Subcutaneous abdominal adipose tissue (tissue), 5 donors: ENCODE results near the gene XPO5.
"Not testable (repeated sequence)": the region's sequence is repeated elsewhere in the genome, so short reads cannot be mapped to it uniquely, and the experiment has no call there.

Experiments
- H3K27ac ChIP-seq: one replicate; pipeline ENCODE4 v1.7.0; 2013; ENCODE audit warnings: low read depth, mild to moderate bottlenecking, inconsistent platforms, low read length, moderate library complexity
- H3K27me3 ChIP-seq, 5 donors: one replicate each; pipeline ENCODE4 v1.7.0; 2013; ENCODE audit warnings: low read length in 5 of 5, inconsistent platforms in 1 of 5; ENCODE audit not compliant: control insufficient read depth in 5 of 5, insufficient read depth in 4 of 5
- H3K36me3 ChIP-seq, 5 donors: one replicate each; pipeline ENCODE4 v1.7.0; 2013; ENCODE audit warnings: low read length in 5 of 5; ENCODE audit not compliant: control insufficient read depth in 5 of 5, insufficient read depth in 5 of 5
- H3K4me1 ChIP-seq, 5 donors: one replicate each; pipeline ENCODE4 v1.7.0; 2013; ENCODE audit warnings: low read length in 5 of 5, mild to moderate bottlenecking in 3 of 5, moderate library complexity in 1 of 5; ENCODE audit not compliant: control insufficient read depth in 5 of 5, insufficient read depth in 5 of 5
- H3K4me3 ChIP-seq, 5 donors: one replicate each; pipeline ENCODE4 v1.7.0; 2013; ENCODE audit warnings: low read length in 5 of 5, low read depth in 1 of 5
- H3K9ac ChIP-seq, 5 donors: one replicate each; pipeline ENCODE4 v1.7.0; 2013; ENCODE audit warnings: low read length in 5 of 5, mild to moderate bottlenecking in 4 of 5, moderate library complexity in 3 of 5
- H3K9me3 ChIP-seq, 5 donors: one replicate each; pipeline ENCODE4 v1.7.0; 2013; ENCODE audit warnings: low read length in 5 of 5; ENCODE audit not compliant: control insufficient read depth in 5 of 5
- donor health status: healthy.
- donor health status: healthy.
- donor health status: healthy.
- donor health status: healthy.
- donor health status: healthy.

Gene XPO5

DNA sequence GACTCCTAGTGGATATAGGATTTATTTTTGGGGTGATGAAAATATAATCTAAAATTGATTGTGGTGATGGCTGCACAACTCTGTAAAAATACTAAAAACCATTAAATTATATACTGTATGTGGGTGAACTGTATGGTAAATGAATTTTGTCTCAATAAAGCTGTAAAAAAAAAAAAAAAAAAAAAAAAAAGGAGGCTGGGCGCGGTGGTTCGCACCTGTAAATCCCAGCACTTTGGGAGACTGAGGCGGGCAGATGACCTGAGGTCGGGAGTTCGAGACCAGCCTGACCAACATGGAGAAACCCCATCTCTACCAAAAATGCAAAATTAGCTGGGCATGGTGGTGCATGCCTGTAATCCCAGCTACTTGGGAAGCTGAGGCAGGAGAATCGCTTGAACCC, 18.2 kb downstream of the XPO5 start:
- H3K4me3 ChIP-seq, H3K27me3 ChIP-seq, H3K9ac ChIP-seq, H3K9me3 ChIP-seq, H3K4me1 ChIP-seq, H3K27ac ChIP-seq: not testable (repeated sequence)
- H3K36me3 ChIP-seq: peaks cover 52 to 91% (median 74%) of the 10 kb centered on the region in 5 donors

DNA sequence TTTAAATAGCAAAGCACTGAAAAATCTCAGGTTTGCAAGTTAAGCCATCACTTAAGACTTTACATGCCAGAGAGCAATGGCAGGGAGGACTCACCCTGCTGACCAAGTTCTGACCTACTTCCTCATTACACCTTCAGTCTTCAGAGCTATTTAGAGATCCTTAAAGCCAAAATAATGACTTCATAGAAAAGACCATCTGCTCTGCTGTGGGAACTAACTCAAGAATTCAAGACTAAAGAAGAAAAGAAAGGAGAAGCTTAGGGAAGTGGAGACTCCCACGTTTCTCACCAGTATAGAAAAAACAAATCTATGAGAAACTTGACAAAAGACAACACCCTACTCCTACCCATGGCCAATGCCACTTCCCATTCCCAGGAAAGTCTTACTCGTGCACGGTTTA, 28.6 kb downstream of the XPO5 start:
- peaks cover 41 to 93% (median 72%) of the 10 kb centered on the region in 5 donors for H3K36me3 ChIP-seq
- no peaks in the 10 kb centered on the region for H3K4me1 ChIP-seq
- H3K9me3 ChIP-seq: no peaks in the 10 kb centered on the region
- H3K27me3 ChIP-seq: no peaks in the 10 kb centered on the region
- no peak overlapping the region for H3K4me3 ChIP-seq
- no peak overlapping the region for H3K27ac ChIP-seq
- no peak overlapping the region for H3K9ac ChIP-seq

DNA sequence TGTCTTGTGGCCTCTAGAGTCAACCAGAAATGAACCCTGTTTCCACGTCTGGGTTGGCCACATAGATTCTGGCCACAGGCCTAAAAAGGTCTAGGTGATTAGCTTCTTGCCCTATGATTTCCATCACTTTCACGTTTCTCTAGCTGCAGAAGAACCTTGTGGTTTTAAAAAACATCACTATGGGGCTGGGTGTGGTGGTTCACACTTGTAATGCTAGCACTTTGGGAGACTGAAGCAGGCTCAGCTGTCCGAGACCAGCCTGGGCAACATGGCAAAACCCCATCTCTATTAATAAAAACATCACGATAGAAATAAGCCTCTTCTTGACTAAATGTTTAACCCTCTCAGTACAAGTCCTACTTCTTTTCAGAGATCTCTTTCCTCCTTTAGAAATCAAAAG, 31.4 kb downstream of the XPO5 start:
- no peaks in the 10 kb centered on the region for H3K27me3 ChIP-seq
- H3K4me1 ChIP-seq: no peaks in the 10 kb centered on the region
- no peaks in the 10 kb centered on the region for H3K9me3 ChIP-seq
- H3K9ac ChIP-seq: no peak overlapping the region
- peaks cover 32 to 80% (median 54%) of the 10 kb centered on the region in 5 donors for H3K36me3 ChIP-seq
- no peak overlapping the region for H3K4me3 ChIP-seq
- H3K27ac ChIP-seq: no peak overlapping the region

DNA sequence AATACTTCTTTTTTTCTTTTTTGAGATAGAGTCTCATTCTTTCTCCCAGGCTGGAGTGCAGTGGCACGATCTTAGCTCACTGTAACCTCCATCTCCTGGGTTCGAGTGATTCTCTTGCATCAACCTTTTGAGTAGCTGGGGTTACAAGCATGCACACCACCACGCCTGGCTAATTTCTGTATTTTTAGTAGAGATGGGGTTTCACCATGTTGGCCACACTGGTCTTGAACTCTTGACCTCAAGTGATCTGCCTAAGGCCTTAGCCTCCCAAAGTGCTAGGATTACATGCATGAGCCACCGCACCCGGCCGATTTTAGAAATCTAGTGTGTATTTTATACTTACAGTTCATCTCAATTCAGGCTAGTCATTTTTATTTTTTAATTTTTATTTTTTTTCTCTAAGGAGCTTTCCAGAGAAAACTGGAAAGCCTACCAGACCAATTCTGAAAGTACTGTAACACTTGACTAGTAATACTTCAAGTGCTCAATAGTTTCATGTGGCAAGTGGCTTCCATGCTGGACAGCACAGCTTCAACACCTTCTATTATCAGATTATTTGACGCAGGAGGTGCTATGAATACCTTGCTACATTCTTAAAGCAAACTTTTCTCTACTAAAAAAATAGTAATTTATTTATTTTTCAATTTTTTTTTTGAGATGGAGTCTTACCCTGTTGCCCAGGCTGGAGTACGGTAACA, 33.9 kb downstream of the XPO5 start:
- no peak overlapping the region for H3K4me3 ChIP-seq
- no peaks in the 10 kb centered on the region for H3K4me1 ChIP-seq
- peaks cover 23 to 66% (median 41%) of the 10 kb centered on the region in 5 donors for H3K36me3 ChIP-seq
- no peaks in the 10 kb centered on the region for H3K27me3 ChIP-seq
- H3K9me3 ChIP-seq: no peaks in the 10 kb centered on the region
- H3K27ac ChIP-seq: no peak overlapping the region
- no peak overlapping the region for H3K9ac ChIP-seq

DNA sequence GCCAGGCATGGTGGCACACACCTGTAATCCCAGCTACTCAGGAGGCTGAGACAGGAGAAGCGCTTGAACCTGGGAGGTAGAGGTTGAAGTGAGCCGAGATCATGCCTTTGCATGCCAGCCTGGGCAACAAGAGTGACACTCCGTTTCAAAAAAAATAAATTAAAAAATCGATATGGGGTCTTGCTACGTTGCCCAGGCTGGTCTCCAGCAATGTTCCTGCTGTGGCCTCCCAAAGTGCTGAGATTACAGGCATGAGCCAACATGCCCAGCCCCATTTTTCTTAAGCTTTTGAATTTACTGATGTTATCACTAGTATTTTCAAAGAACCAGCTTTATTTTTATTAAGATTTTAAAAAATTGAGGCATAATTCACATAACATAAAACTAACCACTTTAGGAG, 35.3 kb downstream of the XPO5 start:
- Histone ChIP-seq H3K27ac (no peak overlapping the region), H3K36me3 (peaks cover 12 to 53% (median 30%) of the 10 kb centered on the region in 5 donors), H3K4me3 (no peak overlapping the region), H3K27me3 (no peaks in the 10 kb centered on the region), H3K4me1 (no peaks in the 10 kb centered on the region), H3K9me3 (no peaks in the 10 kb centered on the region), H3K9ac (no peak overlapping the region)

DNA sequence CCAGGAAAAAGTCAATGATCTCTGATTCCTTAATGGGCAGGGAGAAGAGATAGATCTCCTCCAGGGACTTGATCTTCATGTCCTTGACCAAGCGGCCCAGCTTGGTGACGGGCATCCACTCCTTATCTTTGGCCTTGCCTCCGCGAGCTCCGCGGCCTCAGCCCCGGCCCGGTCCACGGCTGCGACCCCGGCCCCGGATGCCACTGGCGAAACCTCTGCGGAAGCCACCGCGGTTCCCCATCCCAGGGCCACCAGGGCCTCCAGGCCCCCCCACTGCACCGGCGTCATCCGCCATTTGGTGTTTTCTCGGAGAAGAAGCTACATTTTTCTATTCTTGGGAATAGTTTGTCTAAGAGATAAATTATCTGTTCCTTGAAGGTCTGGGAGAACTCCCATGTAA, 36.4 kb downstream of the XPO5 start:
- H3K27me3 ChIP-seq, H3K4me1 ChIP-seq, H3K9me3 ChIP-seq, H3K27ac ChIP-seq, H3K4me3 ChIP-seq, H3K9ac ChIP-seq: not testable (repeated sequence)
- peaks cover 12 to 46% (median 25%) of the 10 kb centered on the region in 5 donors for H3K36me3 ChIP-seq

DNA sequence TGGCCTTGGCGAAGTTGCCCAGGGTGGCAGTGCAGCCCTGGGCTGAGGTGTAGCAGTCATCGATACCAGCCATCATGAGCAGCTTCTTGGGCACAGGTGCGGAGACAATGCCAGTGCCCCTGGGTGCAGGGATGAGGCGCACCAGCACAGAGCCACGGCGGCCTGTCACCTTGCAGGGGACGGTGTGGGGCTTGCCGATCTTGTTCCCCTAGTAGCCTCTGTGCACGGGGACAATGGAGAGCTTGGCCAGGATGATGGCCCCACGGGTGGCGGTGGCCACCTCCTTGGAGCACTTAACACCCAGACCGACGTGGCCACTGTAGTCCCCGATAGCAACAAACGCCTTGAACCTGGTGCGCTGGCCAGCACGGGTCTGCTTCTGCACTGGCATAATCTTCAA, 36.9 kb downstream of the XPO5 start:
- not testable (repeated sequence) for H3K27ac ChIP-seq, H3K27me3 ChIP-seq, H3K4me3 ChIP-seq, H3K9ac ChIP-seq, H3K9me3 ChIP-seq, H3K4me1 ChIP-seq
- H3K36me3 ChIP-seq: peaks cover 12 to 42% (median 22%) of the 10 kb centered on the region in 5 donors

DNA sequence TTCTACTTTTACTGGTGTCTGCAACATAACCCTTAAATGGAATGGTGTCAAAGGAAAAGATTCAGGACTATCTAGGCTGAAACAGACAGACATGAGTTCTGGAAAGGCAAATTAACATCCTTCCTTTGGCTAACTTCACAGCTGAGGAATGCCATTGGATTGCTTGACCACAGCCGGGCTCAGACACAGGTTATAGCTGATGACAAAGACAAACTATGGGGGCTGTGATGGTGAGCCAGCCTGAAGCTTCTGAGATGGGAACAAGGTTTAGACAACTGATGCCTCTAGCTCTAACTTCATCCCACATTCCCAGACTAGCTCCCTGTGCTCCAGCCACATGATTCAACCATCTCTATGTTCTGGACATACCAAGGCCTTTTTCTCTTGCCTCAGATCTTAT, 43.6 kb downstream of the XPO5 start:
- no peak overlapping the region for H3K27ac ChIP-seq
- no peak overlapping the region for H3K9ac ChIP-seq
- H3K36me3 ChIP-seq: peaks cover 15 to 62% (median 44%) of the 10 kb centered on the region in 5 donors
- H3K4me1 ChIP-seq: no peaks in the 10 kb centered on the region
- H3K4me3 ChIP-seq: no peak overlapping the region
- no peaks in the 10 kb centered on the region for H3K27me3 ChIP-seq
- no peaks in the 10 kb centered on the region for H3K9me3 ChIP-seq

DNA sequence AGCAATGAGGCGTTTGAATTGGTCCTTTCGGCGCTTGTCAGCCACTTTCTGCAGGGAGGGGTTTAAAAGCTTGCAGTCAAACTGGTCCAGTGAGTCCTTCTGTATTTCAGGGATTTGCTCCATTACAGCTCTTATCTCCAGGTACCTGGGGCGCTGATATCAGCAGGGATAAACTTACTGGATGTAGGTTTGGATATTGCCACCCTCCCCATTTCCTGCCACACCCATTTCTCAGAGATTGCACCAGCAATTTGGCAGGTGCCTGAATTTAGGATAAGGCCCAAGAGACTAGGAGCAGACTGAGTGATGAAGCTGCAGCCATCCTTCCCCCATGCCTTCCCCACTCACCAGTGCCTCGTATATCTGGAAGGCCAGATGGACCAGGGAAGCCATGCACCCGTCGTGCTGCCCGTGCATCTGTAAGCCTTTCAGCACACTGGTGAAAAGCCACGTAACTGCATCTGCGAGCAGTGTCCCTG, 51.3 kb downstream of the XPO5 start:
- Histone ChIP-seq H3K36me3 (peaks cover 16 to 96% (median 90%) of the 10 kb centered on the region in 5 donors), H3K4me3 (no peak overlapping the region), H3K27me3 (no peaks in the 10 kb centered on the region), H3K9me3 (no peaks in the 10 kb centered on the region), H3K27ac (no peak overlapping the region), H3K4me1 (no peaks in the 10 kb centered on the region), H3K9ac (no peak overlapping the region)

DNA sequence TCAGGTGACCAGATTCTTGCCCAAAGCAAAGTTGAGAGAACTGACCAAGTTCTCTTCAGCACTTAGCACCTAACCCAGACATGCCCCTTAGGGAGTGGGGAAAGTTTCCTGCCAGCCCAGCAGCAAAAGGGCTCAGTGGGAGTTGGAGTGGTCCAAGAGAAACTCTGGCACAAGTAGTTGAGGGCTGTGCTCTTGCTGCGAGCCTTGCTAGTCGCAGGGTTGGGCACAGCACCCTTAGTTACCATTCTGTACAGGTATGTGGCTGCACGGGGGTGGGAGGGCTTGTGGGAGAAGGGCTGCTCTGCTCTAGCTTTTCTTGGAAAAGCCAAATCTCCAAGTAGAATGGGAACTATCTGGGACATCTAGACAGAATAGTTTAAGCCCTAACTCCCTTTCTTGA, 52.6 kb downstream of the XPO5 start:
- no peak overlapping the region for H3K27ac ChIP-seq
- H3K9me3 ChIP-seq: no peaks in the 10 kb centered on the region
- H3K9ac ChIP-seq: no peak overlapping the region
- H3K4me1 ChIP-seq: peaks cover 0 to 3% (median 2%) of the 10 kb centered on the region in 5 donors
- H3K36me3 ChIP-seq: peaks cover 17 to 90% (median 85%) of the 10 kb centered on the region in 5 donors
- no peaks in the 10 kb centered on the region for H3K27me3 ChIP-seq
- no peak overlapping the region for H3K4me3 ChIP-seq
